GM13976 (cell line): Measurements from ENCODE around the gene PCED1A.

Source experiments
- DNase-seq: peaks from one replicate; pipeline ENCODE4 v3.0.0; 2012; ENCODE audit warnings: low spot score
- in situ Hi-C: fragments of 300-500 bp; cut with MboI; formaldehyde crosslinking; loops from one replicate; pipeline ENCODE4 v1.12.0; 2022; ENCODE audit warnings: low sequenced_read_pairs, mixed read lengths, inconsistent platforms; ENCODE audit not compliant: unreplicated experiment
- TF ChIP-seq, protein P1 (sequence below): IDR thresholded peaks from 2 replicates; pipeline ENCODE4 v1.5.1; 2012; ENCODE audit warnings: borderline replicate concordance, mild to moderate bottlenecking; ENCODE audit not compliant: insufficient read depth; ENCODE audit errors: extremely low read depth, missing control alignments, control extremely low read depth

Gene PCED1A

DNA sequence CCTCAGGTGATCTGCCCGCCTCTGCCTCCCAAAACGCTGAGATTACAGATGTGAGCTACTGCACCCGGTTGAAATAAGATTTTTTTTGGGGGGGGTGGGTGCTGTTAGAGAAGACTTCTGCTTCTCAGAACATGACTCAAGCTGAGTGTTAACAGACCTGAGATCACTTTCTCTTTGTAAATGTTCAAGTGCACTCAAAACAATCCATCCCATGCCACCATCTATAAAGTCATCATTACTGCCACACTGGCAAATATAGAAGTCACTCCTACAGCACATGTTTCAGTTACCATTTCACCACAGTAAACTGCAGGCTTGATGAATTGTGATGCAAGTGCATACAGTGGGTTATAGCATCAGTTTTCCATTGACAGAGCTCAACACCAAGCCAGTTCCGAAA is 9.1 kb upstream of the PCED1A start:
- peak; percentile 1 for DNase-seq
- TF ChIP-seq, protein P1, sequence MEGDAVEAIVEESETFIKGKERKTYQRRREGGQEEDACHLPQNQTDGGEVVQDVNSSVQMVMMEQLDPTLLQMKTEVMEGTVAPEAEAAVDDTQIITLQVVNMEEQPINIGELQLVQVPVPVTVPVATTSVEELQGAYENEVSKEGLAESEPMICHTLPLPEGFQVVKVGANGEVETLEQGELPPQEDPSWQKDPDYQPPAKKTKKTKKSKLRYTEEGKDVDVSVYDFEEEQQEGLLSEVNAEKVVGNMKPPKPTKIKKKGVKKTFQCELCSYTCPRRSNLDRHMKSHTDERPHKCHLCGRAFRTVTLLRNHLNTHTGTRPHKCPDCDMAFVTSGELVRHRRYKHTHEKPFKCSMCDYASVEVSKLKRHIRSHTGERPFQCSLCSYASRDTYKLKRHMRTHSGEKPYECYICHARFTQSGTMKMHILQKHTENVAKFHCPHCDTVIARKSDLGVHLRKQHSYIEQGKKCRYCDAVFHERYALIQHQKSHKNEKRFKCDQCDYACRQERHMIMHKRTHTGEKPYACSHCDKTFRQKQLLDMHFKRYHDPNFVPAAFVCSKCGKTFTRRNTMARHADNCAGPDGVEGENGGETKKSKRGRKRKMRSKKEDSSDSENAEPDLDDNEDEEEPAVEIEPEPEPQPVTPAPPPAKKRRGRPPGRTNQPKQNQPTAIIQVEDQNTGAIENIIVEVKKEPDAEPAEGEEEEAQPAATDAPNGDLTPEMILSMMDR: no peak
- in situ Hi-C loops: no loop called here

DNA sequence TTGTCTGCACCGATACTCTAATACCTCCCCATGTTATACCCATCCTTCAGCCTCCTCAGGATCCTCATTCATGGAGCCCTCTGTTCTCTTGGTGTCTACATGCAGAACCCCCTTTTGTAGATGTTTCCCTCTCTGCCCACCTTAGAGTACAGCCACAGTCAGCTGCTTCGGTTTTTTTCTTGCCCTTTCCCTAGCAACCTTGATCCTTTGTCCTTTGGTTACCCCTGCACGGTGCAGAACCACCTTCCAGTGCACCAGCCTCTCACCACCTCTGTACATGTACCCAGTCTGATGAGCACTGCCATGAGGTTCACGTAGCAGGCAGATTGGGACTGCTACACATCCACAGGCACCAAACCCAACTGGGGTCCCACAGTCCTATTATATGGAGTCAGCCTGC is 7.3 kb upstream of the PCED1A start:
- in situ Hi-C loops: no loop called here
- TF ChIP-seq, protein P1: no peak
- no peak for DNase-seq

DNA sequence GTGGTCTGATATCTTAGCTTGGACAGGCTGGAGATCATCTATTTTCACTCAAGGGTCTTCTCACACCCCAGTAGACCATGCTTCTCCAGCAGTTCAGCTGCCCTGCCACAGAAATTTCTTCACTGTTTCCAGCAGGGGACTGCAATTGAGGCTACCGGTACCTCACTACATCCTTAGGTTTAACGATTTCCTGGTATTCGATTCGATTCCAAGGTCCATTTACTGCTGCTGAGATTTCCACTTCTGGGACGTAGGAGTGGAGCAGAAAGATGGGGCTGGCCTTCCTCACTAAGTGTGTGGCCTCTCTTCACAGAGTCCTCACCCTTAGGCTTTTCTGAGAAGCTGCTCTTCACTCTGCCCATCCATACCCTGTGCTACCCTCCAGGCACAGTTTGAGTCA is 6.2 kb upstream of the PCED1A start:
- TF ChIP-seq, protein P1: no peak
- peak; percentile 1 for DNase-seq

DNA sequence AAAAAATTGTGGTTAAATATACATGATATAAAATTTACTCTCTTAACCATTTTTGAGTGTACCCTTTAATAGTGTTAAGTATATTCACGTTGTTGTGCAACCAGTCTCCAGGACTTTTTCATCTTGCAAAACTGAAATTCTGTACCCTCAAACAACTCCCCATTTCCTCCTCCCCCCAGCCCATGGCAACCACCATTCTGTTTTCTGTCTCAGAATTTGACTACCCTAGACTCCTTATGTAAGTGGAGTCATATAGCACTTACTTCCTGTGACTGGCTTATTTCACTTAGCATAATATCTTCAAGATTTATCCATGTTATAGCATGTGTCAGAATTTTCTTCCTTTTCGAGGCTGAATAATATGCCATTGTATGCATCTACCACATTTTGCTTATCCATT is 5.2 kb upstream of the PCED1A start:
- in situ Hi-C loops: no loop called here
- no peak for DNase-seq
- TF ChIP-seq, protein P1: no peak

More for the DNA sequence above, 6.2 kb upstream of the PCED1A start:
- in situ Hi-C loops: no loop called here

DNA sequence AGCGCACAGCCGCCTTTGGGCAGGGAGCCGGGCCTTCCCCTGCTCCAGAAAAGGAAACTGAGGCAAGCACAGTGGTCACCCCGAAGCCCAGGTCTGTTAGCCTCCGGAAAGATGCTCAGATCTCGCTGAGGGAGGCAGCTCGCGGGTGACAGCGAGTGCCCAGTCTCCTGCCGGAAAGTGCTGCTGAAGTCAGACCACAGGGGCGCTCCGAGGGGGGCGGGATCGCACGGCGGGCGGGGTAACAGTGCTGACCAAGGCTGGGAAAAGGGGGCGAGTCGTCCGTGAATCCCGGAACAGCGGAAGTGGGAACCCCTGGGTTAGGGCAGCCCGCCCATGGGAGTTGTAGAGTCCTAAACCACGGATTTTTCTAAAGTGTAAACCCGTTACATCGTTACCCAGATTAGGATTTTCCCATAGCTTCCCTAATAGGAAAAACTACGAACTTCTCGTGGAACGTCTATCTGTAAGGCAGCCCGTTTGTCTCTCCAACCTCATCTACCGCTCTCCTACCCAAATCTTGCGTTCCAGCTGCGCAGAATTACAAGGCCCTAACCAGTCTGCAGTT is 594 bp upstream of the PCED1A start:
- in situ Hi-C loops: no loop called here
- peak; percentile 77 for DNase-seq
- TF ChIP-seq, protein P1: no peak

DNA sequence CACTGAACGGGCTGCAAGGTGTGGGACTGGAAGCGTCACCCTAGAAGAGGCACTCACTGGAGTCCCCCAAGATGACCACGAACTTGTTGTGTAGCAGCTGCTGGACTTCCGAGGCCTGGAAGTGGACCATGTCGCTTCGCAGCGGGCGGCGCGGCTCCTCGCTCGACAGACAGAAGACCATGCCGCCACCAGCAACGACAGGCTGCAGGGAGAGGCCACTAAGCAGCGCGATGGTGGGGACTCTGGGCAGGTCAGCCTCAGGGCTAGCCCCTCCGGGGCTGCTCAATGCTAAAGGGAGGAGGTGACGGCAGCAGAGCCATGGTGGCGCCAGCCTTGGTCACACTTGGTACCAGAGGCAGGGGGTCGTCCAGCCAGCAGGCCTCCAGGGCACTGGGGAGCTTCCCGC is 720 bp downstream of the PCED1A start:
- in situ Hi-C loops: no loop called here
- TF ChIP-seq, protein P1: no peak
- DNase-seq: no peak
